Lung (tissue), 12 donors: Measurements from ENCODE around the gene SLC51B. TPM values are rescaled to one million over a fixed set of nuclear protein-coding genes. Genes with fewer than 3 reads are reported as not detected.
"Not testable (repeated sequence)": the region's sequence is repeated elsewhere in the genome, so short reads cannot be mapped to it uniquely, and the experiment has no call there.

Experiments used
- ATAC-seq: fragments of 200-7000 bp; cut with Tn5 transposase; one replicate; pipeline ENCODE4 v1.9.1; 2020; ENCODE audit warnings: moderate number of reproducible peaks; ENCODE audit not compliant: insufficient read depth, low FRiP score
- DNase-seq, 3 donors: peaks; one replicate each; pipeline ENCODE4 v3.0.0-alpha.2; 2013 to 2017
- H3K27ac ChIP-seq, 2 donors: one replicate each; pipeline ENCODE4 v1.5.1; 2013; ENCODE audit warnings: mild to moderate bottlenecking in 2 of 2, moderate library complexity in 2 of 2, control low read depth in 1 of 2, inconsistent platforms in 1 of 2, low read depth in 1 of 2, low read length in 1 of 2
- H3K27me3 ChIP-seq, 3 donors: one replicate each; pipeline ENCODE4 v1.5.1; 2013; ENCODE audit warnings: low read length in 2 of 3; ENCODE audit not compliant: control insufficient read depth in 3 of 3, insufficient read depth in 3 of 3
- H3K36me3 ChIP-seq, 4 donors: one replicate each; pipeline ENCODE4 v1.5.1; 2013; ENCODE audit warnings: low read length in 4 of 4, mild to moderate bottlenecking in 1 of 4, moderate library complexity in 1 of 4; ENCODE audit not compliant: control insufficient read depth in 4 of 4, insufficient read depth in 4 of 4
- H3K4me1 ChIP-seq, 5 donors: one replicate each; pipeline ENCODE4 v1.5.1; 2013; ENCODE audit warnings: low read length in 5 of 5, mild to moderate bottlenecking in 2 of 5, moderate library complexity in 1 of 5; ENCODE audit not compliant: control insufficient read depth in 5 of 5, insufficient read depth in 5 of 5
- H3K4me3 ChIP-seq: one replicate; pipeline ENCODE4 v1.5.1; 2013; ENCODE audit warnings: mild to moderate bottlenecking, control low read depth, moderate library complexity
- H3K9ac ChIP-seq, 2 donors: one replicate each; pipeline ENCODE4 v1.5.1; 2013; ENCODE audit warnings: low read length in 2 of 2, control low read depth in 1 of 2; ENCODE audit not compliant: insufficient read depth in 1 of 2
- H3K9me3 ChIP-seq, 4 donors: one replicate each; pipeline ENCODE4 v1.5.1; 2013; ENCODE audit warnings: low read length in 3 of 4, mild to moderate bottlenecking in 1 of 4, moderate library complexity in 1 of 4; ENCODE audit not compliant: control insufficient read depth in 4 of 4, insufficient read depth in 3 of 4
- WGBS, 2 donors: extraction: QIAGEN DNeasy Blood & Tissue Kit; methylation state at CpG; one replicate each; pipeline ENCODE4 v1.1.7; 2013; 5-methylcytosine and 5-hydroxymethylcytosine counted together
- polyA plus RNA-seq, 2 donors: library from polyadenylated mRNA; stranded (reverse); fragments of 200-250 nt; gene quantifications; one replicate each; pipeline ENCODE4 v1.2.1, GENCODE V29; 2013
- total RNA-seq, 2 donors: library from RNA; depleted of rRNA in 1 of 2; stranded (reverse); fragments of >200 nt in 1 of 2; gene quantifications; one replicate each; pipeline ENCODE4 v1.2.1, GENCODE V29; 2014 to 2021
- TF ChIP-seq, protein P1 (sequence below): IDR thresholded peaks from 2 replicates; pipeline ENCODE4 v1.5.1; 2012; ENCODE audit warnings: mild to moderate bottlenecking; ENCODE audit errors: control extremely low read depth, extremely low read depth
- donor health status: control.
- donor health status: control.
- donor health status: Bipolar disorder and iron deficiency.
- donor health status: healthy.
- donor health status: DM: yes; HTN: yes; CAD: no.

The SLC51B gene
- total and polyA plus RNA-seq, 4 donors: 0.85 to 7.3 (median 2.0) TPM

DNA sequence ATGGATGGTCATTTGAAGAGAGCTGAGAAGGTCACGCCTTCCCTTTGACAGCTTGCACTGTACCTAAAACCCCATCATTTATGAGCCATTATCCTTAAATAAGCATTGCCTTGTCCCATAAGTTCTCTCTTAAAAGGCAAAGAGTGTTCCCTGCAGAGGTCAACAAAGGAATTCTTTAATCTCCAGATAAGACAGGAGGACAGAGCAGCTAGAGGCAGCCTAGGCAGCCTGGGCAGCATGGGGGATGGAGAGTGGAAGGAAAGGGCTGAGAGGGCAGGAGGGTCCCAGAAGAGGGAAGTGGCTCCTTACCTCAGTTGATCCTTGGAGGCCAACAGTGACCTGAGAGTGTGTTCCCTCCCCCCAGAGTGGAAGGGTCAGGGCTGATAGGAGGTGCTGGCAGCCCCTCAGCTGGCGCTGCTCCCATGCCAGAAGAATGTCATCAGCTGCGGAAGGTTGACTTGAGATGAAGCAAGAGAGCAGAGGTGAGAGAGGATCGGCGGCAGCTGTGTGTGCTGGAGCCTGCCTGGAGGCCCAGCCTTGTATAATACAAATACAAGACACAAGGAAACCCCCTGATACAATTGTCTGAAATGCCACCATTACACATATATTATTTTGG is 44.1 kb downstream of the SLC51B start:
- TF ChIP-seq, protein P1, sequence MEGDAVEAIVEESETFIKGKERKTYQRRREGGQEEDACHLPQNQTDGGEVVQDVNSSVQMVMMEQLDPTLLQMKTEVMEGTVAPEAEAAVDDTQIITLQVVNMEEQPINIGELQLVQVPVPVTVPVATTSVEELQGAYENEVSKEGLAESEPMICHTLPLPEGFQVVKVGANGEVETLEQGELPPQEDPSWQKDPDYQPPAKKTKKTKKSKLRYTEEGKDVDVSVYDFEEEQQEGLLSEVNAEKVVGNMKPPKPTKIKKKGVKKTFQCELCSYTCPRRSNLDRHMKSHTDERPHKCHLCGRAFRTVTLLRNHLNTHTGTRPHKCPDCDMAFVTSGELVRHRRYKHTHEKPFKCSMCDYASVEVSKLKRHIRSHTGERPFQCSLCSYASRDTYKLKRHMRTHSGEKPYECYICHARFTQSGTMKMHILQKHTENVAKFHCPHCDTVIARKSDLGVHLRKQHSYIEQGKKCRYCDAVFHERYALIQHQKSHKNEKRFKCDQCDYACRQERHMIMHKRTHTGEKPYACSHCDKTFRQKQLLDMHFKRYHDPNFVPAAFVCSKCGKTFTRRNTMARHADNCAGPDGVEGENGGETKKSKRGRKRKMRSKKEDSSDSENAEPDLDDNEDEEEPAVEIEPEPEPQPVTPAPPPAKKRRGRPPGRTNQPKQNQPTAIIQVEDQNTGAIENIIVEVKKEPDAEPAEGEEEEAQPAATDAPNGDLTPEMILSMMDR: no peak
- ATAC-seq (no peak), DNase-seq (peak; percentile 97 to 99 (median 98))
- Histone ChIP-seq H3K4me1 (peaks cover 0 to 87% (median 61%) of the 10 kb centered on the region in 5 donors), H3K27me3 (no peaks in the 10 kb centered on the region), H3K9me3 (no peaks in the 10 kb centered on the region), H3K36me3 (no peaks in the 10 kb centered on the region), H3K27ac (peak overlapping the region; percentile 82 to 84), H3K9ac (no peak overlapping the region), H3K4me3 (no peak overlapping the region)
- WGBS, 2 donors: 47 to 71% methylated on average over 5 of the region's 5 CpGs

GRCh38 chr15:65091946-65092770 is 47.0 kb downstream of the SLC51B start:
- no peaks in the 10 kb centered on the region for H3K9me3 ChIP-seq
- H3K4me3 ChIP-seq: no peak overlapping the region
- peak overlapping the region in 1 of 2 donors; percentile 45 for H3K27ac ChIP-seq
- TF ChIP-seq, protein P1: no peak
- peak in 1 of 3 donors; percentile 61 for DNase-seq
- H3K27me3 ChIP-seq: no peaks in the 10 kb centered on the region
- no peak for ATAC-seq
- peaks cover 0 to 69% (median 38%) of the 10 kb centered on the region in 5 donors for H3K4me1 ChIP-seq
- no peaks in the 10 kb centered on the region for H3K36me3 ChIP-seq
- peak overlapping the region in 1 of 2 donors; percentile 43 for H3K9ac ChIP-seq
- WGBS, 2 donors: 75 to 84% methylated on average over 12 of the region's 12 CpGs

GRCh38 chr15:65092911-65093792 is 48.0 kb downstream of the SLC51B start:
- no peak for ATAC-seq
- 88 to 97% methylated on average over 16 to 17 of the region's 17 CpGs for WGBS, 2 donors

DNA sequence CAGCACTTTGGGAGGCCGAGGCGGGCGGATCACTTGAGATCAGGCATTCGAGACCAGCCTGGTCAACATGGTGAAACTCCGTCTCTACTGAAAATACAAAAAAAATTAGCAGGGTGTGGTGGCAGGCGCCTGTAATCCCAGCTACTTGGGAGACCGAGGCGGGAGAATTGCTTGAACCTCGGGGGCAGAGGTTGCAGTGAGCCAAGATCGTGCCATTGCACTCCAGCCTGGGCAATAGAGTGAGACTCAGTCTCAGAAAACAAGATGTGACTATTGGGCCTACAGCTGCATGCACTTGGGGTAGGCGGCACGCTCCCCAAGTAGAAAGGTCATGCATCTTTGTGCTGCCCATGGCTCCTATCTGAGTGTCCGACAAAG is 48.6 kb downstream of the SLC51B start:
- not testable (repeated sequence) for H3K27ac ChIP-seq, H3K9ac ChIP-seq, H3K4me3 ChIP-seq, H3K9me3 ChIP-seq, H3K27me3 ChIP-seq, DNase-seq, ATAC-seq
- Histone ChIP-seq H3K4me1 (peaks cover 0 to 53% (median 21%) of the 10 kb centered on the region in 5 donors), H3K36me3 (peaks cover 0 to 12% (median 8%) of the 10 kb centered on the region in 4 donors)
- 95 to 96% methylated on average over 13 of the region's 13 CpGs for WGBS, 2 donors

More at GRCh38 chr15:65092911-65093792, 48.0 kb downstream of the SLC51B start:
- Histone ChIP-seq H3K9me3 (no peaks in the 10 kb centered on the region), H3K27me3 (no peaks in the 10 kb centered on the region), H3K4me3 (no peak overlapping the region), H3K9ac (no peak overlapping the region), H3K4me1 (peaks cover 0 to 59% (median 28%) of the 10 kb centered on the region in 5 donors), H3K27ac (no peak overlapping the region), H3K36me3 (peaks cover 0 to 10% (median 4%) of the 10 kb centered on the region in 4 donors)
- TF ChIP-seq, protein P1: no peak
- DNase-seq: no peak
